AG08395 (cell line): ENCODE results near the gene PEMT.

Experiments
- DNase-seq: peaks from one replicate; pipeline ENCODE4 v3.0.0; 2012; ENCODE audit warnings: mixed read lengths, low spot score

PEMT gene

DNA sequence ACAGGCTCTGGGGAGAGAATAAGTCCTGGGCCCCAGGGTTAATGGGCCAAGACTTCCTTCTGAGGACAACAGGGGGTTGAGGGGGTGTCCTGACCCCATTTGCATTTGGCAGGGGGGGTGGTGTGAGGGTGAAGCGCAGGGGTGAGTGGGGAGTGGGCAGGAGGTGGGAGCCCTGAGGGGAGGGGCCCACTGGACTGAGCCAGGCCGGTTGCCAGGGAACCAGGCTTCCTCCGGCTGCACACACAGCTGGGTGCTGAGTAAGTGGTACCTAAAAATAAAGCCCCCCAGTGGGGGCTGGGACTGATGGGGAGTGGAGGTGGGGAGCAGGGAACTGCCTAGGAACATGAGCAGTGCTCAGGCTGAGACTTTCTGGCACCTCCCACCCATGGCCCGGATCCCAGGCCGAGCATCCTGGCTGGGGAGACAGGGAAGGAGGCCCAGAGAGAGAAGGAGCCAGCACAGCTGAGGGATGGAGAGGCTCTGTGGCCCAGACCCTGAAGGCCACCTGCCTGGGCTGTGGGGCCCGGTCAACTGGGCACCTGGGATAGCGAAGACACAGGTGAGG is 87.9 kb downstream of the PEMT start:
- no peak for DNase-seq

DNA sequence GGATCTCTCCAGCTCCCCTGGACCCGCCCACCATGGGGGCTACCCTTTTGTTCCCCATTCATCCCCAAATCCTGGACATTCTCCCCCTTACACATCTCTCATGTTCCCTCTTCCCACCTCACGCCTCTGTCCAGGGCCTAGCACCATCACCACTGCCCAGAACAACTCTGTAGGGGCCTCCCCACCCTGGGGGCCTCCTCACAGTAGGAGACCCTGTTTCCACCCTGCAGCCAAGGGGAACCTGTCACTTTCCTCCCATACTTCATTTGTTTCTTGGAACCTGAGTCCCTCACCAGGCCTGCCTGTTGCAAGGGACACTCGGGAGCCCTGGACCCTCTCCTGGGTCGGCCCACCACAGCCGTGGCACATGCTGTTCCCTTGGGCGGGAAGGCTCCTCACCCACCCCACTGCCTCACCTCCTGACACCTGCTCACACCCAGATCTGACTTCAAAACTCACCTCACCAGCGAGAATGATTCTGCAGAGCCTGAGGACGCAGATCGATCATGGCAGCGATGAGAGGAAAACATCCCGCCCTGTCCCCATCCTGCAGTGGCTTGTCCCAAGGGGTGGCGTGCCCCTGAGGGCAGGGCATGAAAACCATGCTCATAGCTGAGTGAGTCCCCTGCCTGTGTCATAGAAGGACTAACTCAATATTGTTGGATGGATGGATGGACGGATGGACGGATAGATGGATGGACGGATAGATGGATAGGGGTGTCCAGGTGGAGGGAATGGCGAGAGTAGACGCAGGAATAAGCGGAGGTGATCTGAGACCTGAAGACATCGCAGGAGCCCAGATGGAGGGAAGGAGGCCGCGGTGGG is 88.6 kb downstream of the PEMT start:
- no peak for DNase-seq

DNA sequence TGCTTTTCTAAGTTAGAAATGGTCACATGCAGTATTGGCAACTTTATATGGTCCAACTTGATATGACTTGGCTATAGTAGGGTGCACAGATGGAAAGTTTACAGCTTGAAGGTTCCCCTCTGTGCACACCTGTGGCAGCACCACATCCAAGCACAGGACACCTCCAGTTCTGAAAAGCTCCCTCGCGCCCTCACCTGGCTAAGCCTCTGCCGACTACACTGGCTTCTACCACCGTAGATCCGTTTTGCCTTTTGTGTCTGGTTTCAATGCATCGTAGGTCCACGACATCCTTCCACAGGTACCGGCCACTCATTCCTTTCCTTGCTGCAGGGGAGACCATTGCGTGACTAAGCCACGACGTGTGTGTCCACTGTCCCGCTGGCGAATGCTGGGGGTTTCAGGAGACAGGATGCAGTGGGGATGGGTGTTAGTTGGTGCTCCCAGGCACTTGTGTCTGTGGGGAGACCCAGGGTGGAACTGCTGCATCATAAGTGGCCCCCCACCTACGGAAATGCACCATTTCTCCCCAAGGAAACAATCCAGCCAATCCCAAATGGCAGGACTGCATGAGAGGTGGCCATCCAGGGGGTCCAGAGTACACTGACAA is 90.4 kb downstream of the PEMT start:
- no peak for DNase-seq

DNA sequence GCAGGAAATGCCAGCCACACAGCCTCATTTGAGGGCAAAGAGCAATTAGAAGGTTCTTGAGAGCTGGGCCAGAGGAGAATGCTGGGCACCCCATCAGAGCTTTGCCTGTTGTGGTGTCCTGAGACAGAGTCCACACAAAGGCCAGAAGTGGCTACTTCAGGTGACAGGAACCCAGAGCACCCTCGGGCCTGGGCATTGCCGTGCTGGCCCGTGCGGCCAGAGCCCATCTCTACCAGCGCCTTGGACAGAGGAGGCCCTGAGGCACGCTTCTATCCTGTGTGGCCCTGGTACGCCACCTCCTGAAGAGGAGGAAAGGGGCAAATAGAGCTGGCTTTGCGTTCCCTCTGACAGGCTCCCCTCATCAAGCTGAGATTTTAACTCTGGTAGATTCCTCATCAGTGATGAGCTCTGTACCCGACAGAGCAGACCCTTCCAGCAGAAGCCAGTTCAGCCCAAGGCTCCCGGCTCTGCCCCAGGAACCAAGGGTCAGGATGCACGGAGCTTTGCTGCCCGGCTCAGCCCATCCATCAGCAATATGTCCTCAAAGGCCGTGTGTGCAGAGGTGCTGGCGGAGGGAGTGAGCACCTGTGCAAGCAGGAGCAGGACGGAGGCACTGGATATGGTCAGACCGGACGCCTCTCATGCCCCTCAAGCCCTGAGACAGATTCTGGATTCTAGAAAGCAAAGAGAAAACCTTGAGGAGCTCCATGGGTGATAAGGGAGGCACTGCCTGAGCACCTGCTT is 91.9 kb downstream of the PEMT start:
- DNase-seq, result no peak

DNA sequence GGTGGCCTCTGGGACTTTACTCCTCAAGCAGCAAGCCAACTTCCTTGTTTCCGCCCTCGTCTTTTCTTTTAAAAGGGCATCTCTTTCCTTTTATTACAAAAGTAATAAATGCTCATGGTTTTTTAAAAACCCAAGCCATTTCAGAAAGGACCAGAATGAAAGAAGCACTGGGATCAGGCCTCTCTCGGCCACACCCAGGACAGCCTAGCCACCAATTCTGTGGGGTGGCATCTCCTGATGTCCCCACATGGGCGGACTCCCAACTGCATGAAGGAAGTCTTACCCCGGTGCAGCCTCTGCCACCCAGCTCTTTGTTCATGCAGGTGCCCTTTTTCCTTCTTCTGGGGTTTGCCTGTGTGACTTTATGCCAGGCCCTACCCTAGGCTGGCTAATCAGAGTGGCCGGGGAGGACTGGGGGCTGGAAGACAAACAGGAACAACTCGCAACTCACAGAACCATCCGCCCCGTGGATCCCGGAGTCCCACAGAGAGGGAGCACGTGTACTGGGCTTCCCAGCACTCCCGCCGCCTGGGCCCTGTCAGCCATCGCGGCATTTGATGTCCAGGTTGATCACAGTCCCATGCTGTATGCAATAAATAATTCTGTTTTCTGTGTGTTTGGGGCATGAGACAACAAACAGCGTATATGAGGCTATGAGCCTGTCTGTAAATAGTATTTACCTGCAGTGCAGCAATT is 92.8 kb downstream of the PEMT start:
- DNase-seq, result no peak

DNA sequence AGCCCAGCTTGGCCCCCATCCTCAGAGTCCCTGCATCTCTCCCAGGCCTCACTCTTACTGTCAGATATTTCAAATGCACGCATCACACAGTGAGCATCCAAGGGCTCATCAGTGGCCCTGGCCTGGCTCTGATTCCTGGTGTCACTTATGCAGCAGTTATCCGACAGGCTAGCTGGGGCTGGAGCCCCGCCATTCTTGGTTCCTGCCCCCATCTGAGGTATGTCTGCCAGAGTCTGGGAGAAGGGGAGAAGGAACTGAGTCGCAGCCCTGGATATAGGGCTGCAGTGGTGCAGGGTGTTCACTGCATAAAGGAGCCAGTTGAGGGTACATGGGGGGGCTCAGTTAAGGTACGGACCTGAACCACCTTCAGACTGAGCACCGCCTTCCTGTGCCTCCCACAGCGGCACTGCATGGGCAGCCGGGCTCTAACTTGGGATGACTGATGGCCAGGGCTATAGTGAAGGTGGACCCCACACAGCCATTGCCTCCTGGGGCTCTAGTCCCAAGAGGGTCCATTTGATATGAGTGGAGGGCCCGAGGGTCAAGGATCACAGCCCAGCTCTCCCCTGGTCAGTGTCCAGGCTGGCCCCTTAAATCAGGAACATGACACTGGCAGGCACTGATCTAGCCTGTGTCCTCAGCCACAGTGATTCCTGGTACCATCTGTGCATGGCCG is 93.5 kb downstream of the PEMT start:
- no peak for DNase-seq

DNA sequence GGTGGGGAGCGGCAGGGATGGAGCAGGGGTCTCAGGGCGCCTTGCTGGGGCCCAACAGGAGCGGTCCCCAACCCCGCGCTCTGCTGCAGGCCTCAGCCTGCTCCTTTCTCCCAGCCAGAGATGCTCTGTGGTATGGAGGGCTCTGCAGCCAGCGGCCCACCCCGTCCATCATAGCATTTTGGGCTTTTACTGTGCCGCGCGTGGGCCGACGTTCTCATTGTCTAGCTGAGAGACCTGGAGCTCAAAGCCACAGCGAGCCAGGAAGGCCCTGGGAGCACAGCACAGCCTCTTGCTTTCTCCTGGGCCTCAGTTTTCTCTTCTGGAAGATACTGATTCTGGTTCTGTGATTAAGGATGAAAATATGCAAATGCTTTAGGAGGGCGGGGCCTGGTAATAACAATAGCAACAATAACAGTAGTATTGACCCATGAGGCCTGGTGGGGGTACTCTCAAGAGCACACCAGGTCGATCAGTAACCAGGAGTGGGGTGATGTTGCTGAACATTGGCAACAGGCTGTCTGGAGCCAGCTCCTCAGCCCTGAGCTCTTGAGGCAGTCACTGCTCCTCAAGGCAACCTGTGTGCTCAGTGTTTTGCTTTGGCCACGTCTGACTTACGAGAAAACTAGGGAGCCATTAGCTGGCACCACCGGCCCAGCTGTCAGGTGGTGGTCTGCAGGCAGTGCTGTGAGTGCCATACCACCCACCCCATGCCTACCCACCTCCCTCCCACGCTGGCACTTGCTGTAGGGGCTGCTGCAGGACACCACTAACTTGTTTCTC is 94.3 kb downstream of the PEMT start:
- no peak for DNase-seq

DNA sequence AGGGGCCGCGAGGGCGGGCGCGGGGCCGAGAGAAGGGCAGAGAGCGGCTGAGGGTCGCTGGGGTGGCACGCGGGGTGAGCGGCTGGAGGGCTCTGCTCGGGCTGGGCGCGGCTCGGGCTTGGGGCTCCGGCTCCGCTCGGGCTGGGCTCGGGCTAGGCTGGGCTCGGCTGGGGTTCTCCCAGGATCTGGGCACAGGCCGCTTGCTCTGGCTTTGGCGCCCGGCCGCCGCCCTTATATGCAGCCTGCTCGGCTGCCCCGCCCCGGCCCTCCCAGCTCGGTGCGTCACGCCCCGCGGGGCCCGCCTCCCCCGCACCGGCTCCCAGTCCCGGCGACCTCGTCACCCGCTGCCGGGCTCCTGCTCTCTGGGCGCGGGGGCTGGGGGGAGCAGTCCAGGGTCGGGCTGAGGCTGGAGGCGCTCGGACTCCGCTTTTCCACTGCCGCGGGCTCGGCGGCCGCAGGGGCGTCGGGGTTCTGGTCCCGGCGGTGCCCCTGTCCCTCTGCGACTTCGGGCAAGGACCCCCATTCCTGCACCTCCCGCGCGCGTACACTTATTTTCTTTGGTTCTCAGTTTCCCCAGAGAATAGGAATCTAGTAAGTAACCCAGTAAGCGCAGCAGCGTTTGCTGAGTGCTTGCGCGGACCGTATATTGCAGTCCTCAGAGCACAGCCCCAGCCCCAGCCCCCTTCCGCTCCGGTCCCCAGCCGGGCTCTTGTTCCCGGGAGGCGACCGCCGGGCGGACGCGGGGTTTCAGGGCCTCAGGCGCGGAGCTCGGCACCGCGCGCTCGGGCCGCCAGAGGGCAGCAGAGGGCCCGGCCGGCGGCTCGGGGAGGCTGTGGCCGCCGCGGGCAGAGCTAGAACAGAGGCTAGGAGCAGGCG is 95.1 kb downstream of the PEMT start, which contains the start of gene RASD1:
RASD1 (minus strand) TSS at position 207 of the 876 bp plus-strand sequence. CDS start 214 bp downstream, outside the sequence.
- DNase-seq, result peak; percentile 98

DNA sequence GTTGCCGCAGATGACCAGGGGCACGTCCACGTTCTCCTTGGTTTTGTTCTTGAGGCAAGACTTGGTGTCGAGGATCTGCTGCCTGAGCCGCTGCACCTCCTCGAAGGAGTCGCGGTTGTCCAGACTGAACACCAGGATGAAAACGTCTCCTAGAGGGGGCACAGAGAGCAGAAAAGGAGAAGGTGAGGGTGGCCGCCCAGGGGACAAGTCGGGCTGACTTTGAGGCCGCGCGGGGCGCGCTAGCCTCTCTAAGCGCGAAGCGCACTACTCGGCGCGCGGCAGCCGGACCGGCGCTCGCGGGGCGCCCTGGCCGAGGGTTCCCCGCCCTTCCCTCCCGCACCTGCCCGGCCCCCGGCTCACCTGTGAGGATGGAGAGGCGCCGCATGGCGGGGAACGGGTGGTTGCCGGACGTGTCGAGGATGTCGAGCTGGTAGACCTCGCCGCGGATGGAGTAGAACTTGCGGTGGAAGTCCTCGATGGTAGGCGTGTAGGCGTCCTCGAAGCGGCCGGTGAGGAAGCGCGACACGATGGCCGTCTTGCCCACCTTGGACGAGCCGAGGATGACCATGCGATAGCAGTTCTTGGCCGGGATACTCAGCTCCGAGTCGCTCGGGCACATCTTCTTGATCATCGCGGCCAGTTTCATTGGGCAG is 95.8 kb downstream of the PEMT start:
- no peak for DNase-seq

DNA sequence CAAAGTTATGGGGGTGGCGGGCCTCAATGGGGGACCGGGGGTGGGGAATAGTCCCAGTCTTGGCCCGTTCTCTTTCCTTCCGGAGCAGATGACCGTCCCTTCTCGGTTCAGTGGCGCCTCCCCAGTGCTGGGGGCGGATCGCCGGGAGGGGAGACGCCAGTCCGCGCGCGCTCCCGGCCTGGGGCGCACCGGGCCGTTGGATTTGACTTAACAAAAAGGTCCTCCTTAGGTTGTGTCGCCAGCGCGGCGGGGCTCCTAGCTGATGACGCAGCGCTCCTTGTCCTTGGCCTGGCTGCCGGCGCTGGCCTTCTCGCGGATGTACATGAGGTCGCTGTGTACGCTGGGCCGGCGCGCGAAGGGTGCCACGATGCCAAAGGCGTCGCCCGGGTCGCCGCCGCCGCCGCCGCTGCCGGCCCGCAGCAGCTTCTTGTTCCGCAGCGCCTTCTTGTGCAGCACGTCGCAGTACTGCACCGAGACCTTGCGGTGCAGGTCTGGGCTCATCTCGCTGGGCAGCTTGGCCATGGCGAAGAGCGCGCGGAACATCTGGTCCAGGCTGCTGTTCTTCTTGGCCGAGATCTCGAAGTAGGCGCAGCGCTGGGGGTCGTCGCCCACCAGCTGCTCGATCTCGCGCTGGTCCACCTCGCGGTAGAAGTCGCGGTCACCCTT is 96.5 kb downstream of the PEMT start:
- peak; percentile 24 for DNase-seq

DNA sequence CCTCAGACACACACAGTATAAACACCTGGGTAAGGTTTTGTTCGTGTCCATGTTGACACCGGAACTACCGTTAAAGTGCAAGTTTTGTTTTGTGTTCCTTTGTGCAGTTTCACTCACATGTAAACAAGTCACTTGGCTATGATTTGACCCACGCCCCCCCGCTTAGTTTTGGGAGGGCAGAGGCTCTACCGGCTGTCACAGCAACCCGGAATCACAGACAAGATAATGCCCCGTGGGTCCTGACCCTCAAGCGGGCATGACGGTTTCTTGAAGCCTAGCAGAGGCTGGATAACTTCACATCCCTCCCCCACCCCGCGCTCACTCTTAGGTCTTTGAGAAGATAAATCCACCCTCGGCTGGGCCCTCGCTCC is 97.0 kb downstream of the PEMT start:
- no peak for DNase-seq

DNA sequence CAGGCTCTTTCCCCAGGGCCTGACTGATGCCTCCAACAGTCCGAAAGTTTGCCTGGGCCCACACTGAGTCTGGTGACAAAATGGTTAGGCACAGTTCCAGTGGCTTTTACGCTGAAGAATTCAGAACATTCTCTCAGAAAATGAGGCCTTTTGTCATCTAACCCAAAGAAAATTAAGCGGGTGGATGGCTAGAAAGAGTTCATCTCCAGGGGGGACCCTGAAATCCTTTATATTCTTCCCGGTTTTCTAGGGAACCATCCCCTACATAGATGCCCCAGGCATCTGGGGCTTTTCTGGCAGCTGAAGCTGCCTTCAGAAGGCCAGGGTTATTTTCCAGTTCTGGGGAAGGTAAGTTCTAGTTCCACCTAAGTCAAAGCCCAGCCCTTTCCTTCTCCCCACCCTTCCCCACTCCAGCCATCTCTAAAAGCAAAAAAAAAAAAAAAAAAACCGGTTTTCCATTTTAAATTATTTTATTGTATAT is 97.5 kb downstream of the PEMT start:
- no peak for DNase-seq

DNA sequence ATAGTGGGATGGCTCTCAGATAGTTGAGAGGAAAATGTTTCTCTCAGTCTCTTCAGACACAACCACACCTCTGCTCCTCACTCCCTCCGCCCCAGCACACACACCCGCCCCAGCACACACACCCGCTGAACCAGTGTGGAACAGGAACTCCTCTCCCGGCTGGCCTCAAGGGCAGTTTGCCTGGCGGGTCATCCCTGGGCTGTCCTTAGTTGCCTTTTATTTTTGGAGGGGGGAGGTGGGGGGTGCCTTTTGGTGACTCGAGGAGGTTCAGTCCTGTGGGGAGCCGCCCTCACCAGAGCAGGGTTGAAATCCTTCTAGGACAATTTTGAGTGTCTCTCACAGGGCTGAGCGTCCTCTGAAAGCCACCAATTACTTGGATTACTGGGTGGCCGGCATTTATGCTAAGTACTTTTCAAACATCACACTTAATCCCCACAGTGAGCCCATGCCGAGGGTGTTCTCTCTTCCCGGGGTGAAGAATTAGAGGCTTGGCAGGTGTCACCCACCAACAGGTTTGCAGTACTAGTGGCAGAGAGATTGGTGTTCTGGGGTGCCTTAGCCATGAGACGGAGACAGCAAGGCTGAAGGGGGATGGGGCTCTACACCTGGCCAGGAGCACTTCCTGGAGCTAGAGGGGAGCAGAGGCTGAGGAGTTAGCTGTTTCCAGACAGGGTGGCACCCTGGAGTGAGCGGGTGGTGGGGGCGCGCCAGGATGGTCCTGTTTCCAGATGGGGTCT is 98.1 kb downstream of the PEMT start:
- no peak for DNase-seq

DNA sequence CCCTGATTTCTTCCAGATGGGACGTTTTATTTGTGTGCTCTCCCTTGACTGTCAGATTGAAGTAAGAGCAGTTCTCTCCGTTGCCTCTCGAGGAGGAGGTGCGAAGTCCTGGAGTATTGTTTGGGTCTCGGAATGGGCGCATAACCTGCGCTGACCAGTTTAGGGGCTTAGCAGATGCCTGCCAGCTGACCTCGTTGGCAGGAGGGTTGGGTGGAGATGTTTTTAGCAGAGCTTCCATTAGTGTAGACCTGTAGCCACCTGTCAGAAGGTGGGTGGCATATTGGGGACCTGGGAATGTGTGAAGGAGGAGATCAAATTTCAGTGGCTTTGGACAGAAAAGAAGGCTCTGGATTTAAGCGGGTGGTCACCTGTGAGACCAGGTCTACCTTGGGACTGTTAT is 98.9 kb downstream of the PEMT start:
- no peak for DNase-seq

DNA sequence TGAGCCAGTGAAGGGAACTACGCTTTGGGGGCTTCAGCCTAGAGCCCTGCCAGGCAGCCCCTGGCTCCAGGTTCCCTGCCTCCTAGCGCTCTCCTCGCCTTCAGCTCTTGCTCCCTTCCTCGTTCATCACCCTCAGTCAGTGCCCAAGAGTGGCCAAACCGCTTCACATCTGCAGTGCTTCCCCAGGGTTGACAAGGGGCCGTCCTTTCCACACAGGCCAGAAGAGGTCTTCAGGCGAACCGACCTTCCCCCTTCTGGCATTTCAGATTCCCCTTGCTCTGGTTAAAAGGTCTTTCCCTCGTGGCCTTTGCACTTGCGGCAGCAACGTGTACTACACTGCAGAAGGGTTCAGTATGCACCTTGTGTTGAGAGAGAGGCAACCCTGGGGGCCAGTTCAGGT is 99.4 kb downstream of the PEMT start:
- no peak for DNase-seq

DNA sequence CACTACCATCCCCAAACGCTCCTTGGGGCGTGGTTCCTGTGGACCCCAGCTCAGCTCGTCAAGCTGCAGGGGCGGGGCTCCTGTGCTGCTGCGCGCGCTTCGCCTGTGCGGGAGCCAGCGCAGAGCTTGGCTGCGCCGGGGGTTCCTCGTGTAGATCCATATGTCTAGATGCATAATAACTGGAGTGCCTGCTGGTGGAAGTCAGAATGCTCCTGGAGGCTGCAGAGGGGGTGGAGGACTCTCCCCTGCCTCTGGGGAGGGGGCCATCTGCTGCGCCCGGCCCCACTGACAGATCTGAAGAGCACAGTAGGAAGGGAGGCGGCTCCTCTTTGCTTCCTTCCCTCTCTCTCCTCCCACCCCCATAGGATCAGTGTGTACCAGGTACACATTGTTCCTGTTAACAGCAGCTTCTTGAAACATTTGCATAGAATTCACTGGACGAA is 99.9 kb downstream of the PEMT start:
- DNase-seq, result no peak

DNA sequence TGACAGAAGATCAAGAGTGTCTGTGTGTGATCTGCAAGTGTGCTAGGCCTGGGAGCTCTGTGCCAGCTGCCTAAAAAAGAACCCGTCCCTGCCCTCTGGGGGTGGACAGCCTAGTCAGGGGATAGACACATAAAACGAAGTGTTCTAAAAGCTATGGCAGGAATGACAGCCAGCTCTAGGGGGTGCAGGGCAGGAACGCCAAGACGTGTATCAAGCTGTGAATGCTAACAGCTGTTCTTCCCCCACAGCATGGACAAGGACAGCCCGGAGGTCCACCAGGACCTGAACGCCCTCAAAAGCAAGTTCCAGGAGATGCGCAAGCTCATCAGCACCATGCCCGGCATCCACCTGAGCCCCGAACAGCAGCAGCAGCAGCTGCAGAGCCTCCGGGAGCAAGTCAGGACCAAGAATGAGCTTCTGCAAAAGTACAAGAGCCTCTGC is 100.5 kb downstream of the PEMT start:
- no peak for DNase-seq

DNA sequence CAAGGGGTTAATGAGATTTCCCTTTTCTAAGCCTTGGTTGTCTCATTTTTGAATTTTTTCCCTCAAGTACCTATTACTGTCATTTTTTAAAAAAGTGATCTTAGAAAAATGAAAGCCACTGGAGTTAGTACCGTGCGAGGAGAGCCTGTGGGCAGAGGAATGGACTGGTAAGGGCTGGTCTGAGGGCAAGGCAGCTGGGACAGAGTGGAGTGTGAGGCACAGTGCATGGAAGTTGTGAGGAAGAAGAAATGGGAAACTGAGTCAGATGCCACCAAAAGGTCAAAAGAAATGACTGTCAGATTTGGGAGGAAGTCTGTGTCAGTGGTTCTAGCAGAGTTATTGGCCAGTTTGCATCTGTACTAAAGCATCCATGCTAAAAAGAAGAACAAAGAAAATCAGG is 103.5 kb downstream of the PEMT start:
- no peak for DNase-seq
